Measurements from ENCODE around the gene BLID. TPM values are rescaled to one million over a fixed set of nuclear protein-coding genes. Genes with fewer than 3 reads are reported as not detected.

Gene BLID
- total and polyA plus RNA-seq, 2 experiments from 2014 or later = not detected

DNA sequence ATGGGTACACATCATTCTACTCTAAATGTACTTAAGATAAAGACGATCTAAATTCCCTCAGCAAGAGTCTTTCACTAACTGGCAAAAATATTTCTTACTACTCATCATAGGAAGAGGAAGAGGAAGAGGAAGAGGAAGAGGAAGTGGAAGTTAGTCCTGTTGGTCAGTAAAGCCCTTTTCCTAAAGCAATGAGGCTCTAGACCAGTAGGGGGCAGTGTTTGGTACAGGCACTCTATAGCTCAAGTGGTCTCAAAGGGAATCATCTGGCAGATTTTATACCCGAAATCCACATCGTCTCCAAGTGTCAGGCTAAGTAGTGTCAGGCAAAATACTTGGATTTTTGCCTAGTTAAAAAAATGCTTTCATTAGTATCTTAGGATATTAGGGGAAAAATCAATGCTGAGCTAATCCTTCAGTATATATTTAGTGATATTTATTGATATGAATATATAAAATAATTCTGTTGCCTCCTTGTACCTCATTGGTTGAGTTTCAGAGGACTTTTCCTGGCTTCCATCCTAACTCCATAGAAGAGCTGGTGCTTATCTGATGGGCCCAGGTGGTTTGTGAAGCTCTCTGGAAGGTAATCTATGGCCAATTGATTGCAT lies 7.7 kb downstream of the BLID start:
- no peak overlapping the region for H3K27ac Mint-ChIP-seq
- no peak overlapping the region for H3K4me2 ChIP-seq
- H3K4me3 ChIP-seq = no peak overlapping the region
- H3F3A ChIP-seq (replicated peaks; ENCODE audit: low read depth) = no peaks in the 10 kb centered on the region
- H3K4me1 Mint-ChIP-seq = peaks cover 8% of the 10 kb centered on the region
- DNase-seq (ENCODE audit: low spot score) = peak; percentile 81
- H3K79me2 ChIP-seq (replicated peaks; ENCODE audit: insufficient read depth) = no peaks in the 10 kb centered on the region
- peak; percentile 75 for ATAC-seq
- no peaks in the 10 kb centered on the region for H4K20me1 ChIP-seq (replicated peaks; ENCODE audit: insufficient read depth)
- H3K27ac ChIP-seq (ENCODE audit: low read depth) = no peak overlapping the region
- no peaks in the 10 kb centered on the region for H3K9me3 Mint-ChIP-seq
- no peaks in the 10 kb centered on the region for H3K27me3 ChIP-seq (ENCODE audit: insufficient read depth)
- H3K27me3 Mint-ChIP-seq (ENCODE audit: insufficient read depth, low read depth, poor library complexity) = no peaks in the 10 kb centered on the region
- H3K36me3 Mint-ChIP-seq (ENCODE audit: low read depth) = no peaks in the 10 kb centered on the region
- TF ChIP-seq ZNF114 (CRISPR knock-in tag; IDR thresholded peaks at IDR 0.05) (no peak), CREB1 (CRISPR knock-in tag; IDR thresholded peaks at IDR 0.05; ENCODE audit: low read depth) (no peak), JUNB (IDR thresholded peaks at IDR 0.05; ENCODE audit: unreplicated experiment) (no peak)
- TF ChIP-seq, protein P1, sequence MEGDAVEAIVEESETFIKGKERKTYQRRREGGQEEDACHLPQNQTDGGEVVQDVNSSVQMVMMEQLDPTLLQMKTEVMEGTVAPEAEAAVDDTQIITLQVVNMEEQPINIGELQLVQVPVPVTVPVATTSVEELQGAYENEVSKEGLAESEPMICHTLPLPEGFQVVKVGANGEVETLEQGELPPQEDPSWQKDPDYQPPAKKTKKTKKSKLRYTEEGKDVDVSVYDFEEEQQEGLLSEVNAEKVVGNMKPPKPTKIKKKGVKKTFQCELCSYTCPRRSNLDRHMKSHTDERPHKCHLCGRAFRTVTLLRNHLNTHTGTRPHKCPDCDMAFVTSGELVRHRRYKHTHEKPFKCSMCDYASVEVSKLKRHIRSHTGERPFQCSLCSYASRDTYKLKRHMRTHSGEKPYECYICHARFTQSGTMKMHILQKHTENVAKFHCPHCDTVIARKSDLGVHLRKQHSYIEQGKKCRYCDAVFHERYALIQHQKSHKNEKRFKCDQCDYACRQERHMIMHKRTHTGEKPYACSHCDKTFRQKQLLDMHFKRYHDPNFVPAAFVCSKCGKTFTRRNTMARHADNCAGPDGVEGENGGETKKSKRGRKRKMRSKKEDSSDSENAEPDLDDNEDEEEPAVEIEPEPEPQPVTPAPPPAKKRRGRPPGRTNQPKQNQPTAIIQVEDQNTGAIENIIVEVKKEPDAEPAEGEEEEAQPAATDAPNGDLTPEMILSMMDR (conservative IDR thresholded peaks at IDR 0.05; ENCODE audit: low read depth in 2 of 2) = peak; percentile 84 to 90
- no peaks in the 10 kb centered on the region for H3K9me2 ChIP-seq (ENCODE audit: insufficient read depth)
- H2AFZ ChIP-seq = no peak overlapping the region
- H3K4me3 Mint-ChIP-seq = no peak overlapping the region
- H3K36me3 ChIP-seq (ENCODE audit: insufficient read depth) = no peaks in the 10 kb centered on the region
- no peaks in the 10 kb centered on the region for H3K4me1 ChIP-seq (ENCODE audit: insufficient read depth)

DNA sequence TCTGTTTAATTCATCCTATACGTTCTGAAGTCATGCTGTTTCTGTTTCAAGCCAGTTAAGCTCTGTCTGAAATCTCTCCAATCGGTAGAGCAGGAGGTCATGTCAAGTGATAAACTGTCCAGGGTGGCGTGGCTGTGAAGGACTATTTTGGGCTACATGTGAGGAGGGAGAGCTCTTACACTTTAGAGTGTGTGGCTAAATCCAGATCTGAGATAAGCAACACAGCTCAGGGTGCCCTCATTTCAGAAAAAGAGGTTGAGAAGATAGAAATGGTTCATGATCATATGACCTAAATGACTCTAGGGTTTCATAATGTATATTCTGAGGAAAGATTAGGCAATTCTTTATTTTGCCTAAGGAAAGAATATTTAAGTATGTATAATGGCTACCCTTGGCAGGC lies 8.4 kb downstream of the BLID start:
- H3K4me3 Mint-ChIP-seq = no peak overlapping the region
- no peaks in the 10 kb centered on the region for H3K27me3 ChIP-seq (ENCODE audit: insufficient read depth)
- no peaks in the 10 kb centered on the region for H3K36me3 Mint-ChIP-seq (ENCODE audit: low read depth)
- H3K4me2 ChIP-seq = no peak overlapping the region
- no peaks in the 10 kb centered on the region for H3K9me3 Mint-ChIP-seq
- TF ChIP-seq CREB1 (CRISPR knock-in tag; IDR thresholded peaks at IDR 0.05; ENCODE audit: low read depth) (no peak), EZH2 (IDR thresholded peaks at IDR 0.05; ENCODE audit: low read depth, unreplicated experiment) (no peak), ZNF114 (CRISPR knock-in tag; IDR thresholded peaks at IDR 0.05) (no peak), NANOG (IDR thresholded peaks at IDR 0.05; ENCODE audit: borderline replicate concordance) (no peak)
- TF ChIP-seq, protein P2, sequence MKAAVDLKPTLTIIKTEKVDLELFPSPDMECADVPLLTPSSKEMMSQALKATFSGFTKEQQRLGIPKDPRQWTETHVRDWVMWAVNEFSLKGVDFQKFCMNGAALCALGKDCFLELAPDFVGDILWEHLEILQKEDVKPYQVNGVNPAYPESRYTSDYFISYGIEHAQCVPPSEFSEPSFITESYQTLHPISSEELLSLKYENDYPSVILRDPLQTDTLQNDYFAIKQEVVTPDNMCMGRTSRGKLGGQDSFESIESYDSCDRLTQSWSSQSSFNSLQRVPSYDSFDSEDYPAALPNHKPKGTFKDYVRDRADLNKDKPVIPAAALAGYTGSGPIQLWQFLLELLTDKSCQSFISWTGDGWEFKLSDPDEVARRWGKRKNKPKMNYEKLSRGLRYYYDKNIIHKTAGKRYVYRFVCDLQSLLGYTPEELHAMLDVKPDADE (IDR thresholded peaks at IDR 0.05) = no peak
- TF ChIP-seq, protein P3, sequence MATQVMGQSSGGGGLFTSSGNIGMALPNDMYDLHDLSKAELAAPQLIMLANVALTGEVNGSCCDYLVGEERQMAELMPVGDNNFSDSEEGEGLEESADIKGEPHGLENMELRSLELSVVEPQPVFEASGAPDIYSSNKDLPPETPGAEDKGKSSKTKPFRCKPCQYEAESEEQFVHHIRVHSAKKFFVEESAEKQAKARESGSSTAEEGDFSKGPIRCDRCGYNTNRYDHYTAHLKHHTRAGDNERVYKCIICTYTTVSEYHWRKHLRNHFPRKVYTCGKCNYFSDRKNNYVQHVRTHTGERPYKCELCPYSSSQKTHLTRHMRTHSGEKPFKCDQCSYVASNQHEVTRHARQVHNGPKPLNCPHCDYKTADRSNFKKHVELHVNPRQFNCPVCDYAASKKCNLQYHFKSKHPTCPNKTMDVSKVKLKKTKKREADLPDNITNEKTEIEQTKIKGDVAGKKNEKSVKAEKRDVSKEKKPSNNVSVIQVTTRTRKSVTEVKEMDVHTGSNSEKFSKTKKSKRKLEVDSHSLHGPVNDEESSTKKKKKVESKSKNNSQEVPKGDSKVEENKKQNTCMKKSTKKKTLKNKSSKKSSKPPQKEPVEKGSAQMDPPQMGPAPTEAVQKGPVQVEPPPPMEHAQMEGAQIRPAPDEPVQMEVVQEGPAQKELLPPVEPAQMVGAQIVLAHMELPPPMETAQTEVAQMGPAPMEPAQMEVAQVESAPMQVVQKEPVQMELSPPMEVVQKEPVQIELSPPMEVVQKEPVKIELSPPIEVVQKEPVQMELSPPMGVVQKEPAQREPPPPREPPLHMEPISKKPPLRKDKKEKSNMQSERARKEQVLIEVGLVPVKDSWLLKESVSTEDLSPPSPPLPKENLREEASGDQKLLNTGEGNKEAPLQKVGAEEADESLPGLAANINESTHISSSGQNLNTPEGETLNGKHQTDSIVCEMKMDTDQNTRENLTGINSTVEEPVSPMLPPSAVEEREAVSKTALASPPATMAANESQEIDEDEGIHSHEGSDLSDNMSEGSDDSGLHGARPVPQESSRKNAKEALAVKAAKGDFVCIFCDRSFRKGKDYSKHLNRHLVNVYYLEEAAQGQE (IDR thresholded peaks at IDR 0.05; ENCODE audit: unreplicated experiment) = no peak
- H3K4me1 Mint-ChIP-seq = peaks cover 8% of the 10 kb centered on the region
- no peak for ATAC-seq
- H3K4me3 ChIP-seq = no peak overlapping the region
- H3K27ac ChIP-seq (ENCODE audit: low read depth) = no peak overlapping the region
- no peaks in the 10 kb centered on the region for H3K27me3 Mint-ChIP-seq (ENCODE audit: insufficient read depth, low read depth, poor library complexity)
- H3K79me2 ChIP-seq (replicated peaks; ENCODE audit: insufficient read depth) = no peaks in the 10 kb centered on the region
- 0 out of 2 replicates have a peak, but pooled peaks cover under 1% of the 10 kb centered on the region for H3K4me1 ChIP-seq (ENCODE audit: insufficient read depth)
- H4K20me1 ChIP-seq (replicated peaks; ENCODE audit: insufficient read depth) = no peaks in the 10 kb centered on the region
- H2AFZ ChIP-seq = no peak overlapping the region
- no peaks in the 10 kb centered on the region for H3F3A ChIP-seq (replicated peaks; ENCODE audit: low read depth)
- no peaks in the 10 kb centered on the region for H3K36me3 ChIP-seq (ENCODE audit: insufficient read depth)
- H3K27ac Mint-ChIP-seq = no peak overlapping the region
- H3K9me2 ChIP-seq (ENCODE audit: insufficient read depth) = no peaks in the 10 kb centered on the region
- DNase-seq (ENCODE audit: low spot score) = no peak

Data from GM23338 (cell line).